ENCODE data around the gene NRP1. TPM values are rescaled to one million over a fixed set of nuclear protein-coding genes. Genes with fewer than 3 reads are reported as not detected.
A peak's percentile ranks its signal among the peaks of the same experiment; 100 is the strongest.

The NRP1 gene
- total and polyA plus RNA-seq, 2 donors (not counting 3 experiments of a cell fraction or from before 2014, with no cell fraction given) = 122 to 306 TPM

DNA sequence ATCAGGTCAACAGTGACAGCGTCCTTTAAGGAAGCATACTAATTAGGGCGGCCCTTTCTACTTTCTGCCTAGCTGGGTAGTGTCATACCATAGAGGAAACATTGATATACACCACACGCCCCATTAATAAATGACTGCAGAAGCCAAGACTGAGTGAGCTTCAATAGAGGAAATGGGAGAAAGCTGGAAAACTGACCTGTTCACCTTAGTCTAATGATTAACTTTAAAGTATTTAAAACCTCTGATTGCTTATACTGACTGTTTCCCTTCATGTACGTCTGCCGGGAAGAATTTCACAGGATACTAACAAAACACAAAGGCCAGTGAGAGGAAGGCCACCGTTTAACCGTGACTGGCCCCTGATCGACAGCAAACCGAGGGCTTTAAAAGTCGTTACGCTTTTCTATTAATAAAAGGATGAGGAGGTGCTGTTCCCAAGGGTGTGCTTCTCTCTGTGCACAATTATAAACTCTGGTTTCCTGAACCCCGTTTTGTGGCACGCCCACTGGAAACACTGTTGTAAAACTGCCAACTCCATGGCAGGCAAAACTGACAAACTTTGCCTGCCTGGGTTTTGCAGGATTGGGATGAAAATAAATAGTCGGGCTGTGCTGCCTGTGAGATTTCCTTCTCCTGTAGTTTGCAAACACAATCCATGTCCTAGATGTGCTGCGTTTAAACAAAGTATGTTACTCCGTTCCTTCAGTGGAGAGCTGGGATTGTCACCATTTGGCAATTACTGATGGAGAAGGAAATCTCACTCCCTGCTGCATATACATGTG is 137.6 kb downstream of the NRP1 start:
- intact Hi-C loops (cut with micrococcal nuclease) (loop anchor here (1.0 to 10.0 kb wide), 4 partner anchors 20 to 1328 kb away; no protein-coding TSS in a partner anchor), dilution Hi-C loops (cut with MboI; ENCODE audit: extremely low pct_ligation_motif_present, low sequenced_read_pairs) (no loop called here)
- Histone ChIP-seq H3K79me2 (ENCODE audit: control insufficient read depth, insufficient read depth, low read length) (peaks cover 3% of the 10 kb centered on the region), H3K27me3 (ENCODE audit: control insufficient read depth in 2 of 2, insufficient read depth in 2 of 2, low read length in 2 of 2) (no peaks in the 10 kb centered on the region), H3K9me1 (replicated peaks; ENCODE audit: control insufficient read depth, extremely low read depth, insufficient read depth, low read length) (no peaks in the 10 kb centered on the region), H3K36me3 (ENCODE audit: control insufficient read depth in 2 of 2, extremely low read depth in 1 of 2, insufficient read depth in 2 of 2, low read length in 2 of 2) (peaks cover 11 to 43% of the 10 kb centered on the region in 2 experiments), H3K4me3 (replicated peaks in 1 of 3; ENCODE audit: insufficient read depth in 1 of 3, low read depth in 1 of 3, low read length in 3 of 3) (peak overlapping the region in 1 of 3 experiments; percentile 2), H3K27ac (ENCODE audit: insufficient read depth, low read depth, low read length) (peak overlapping the region; percentile 78), H3K4me1 (ENCODE audit: control insufficient read depth, extremely low read depth, insufficient read depth, low read length) (peaks cover 66% of the 10 kb centered on the region), H2AFZ (ENCODE audit: low read depth, low read length) (no peak overlapping the region), H4K20me1 (replicated peaks; ENCODE audit: control insufficient read depth, extremely low read depth, insufficient read depth, low read length) (no peaks in the 10 kb centered on the region), H3K4me2 (ENCODE audit: insufficient read depth, low read length) (peak overlapping the region; percentile 82), H3K9me3 (replicated peaks; ENCODE audit: control insufficient read depth, insufficient read depth, low read length) (no peaks in the 10 kb centered on the region), H3K9ac (replicated peaks; ENCODE audit: extremely low read depth, insufficient read depth, low read length) (peak overlapping the region; percentile 58)
- TF ChIP-seq POLR2A (IDR thresholded peaks at IDR 0.05; ENCODE audit: low read depth, low read length) (no peak), MYC (IDR thresholded peaks at IDR 0.05; ENCODE audit: low read depth, low read length) (no peak), EZH2 (IDR thresholded peaks at IDR 0.05; ENCODE audit: borderline replicate concordance, low read depth, low read length, severe bottlenecking) (no peak), GATA2 (IDR thresholded peaks at IDR 0.05; ENCODE audit: insufficient read depth, insufficient read length, low read depth, low read length) (peak; percentile 47), POLR2AphosphoS5 (IDR thresholded peaks at IDR 0.05; ENCODE audit: insufficient read depth, low read depth, low read length) (peak; percentile 61), JUN (IDR thresholded peaks at IDR 0.05; ENCODE audit: borderline replicate concordance, insufficient read depth, insufficient read length, low read depth) (peak; percentile 47), FOS (IDR thresholded peaks at IDR 0.05; ENCODE audit: borderline replicate concordance, insufficient read depth, low read length) (peak; percentile 41)
- TF ChIP-seq, protein P1, sequence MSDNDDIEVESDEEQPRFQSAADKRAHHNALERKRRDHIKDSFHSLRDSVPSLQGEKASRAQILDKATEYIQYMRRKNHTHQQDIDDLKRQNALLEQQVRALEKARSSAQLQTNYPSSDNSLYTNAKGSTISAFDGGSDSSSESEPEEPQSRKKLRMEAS (IDR thresholded peaks at IDR 0.05; ENCODE audit: insufficient read depth, insufficient read length) = no peak
- TF ChIP-seq, protein P2, sequence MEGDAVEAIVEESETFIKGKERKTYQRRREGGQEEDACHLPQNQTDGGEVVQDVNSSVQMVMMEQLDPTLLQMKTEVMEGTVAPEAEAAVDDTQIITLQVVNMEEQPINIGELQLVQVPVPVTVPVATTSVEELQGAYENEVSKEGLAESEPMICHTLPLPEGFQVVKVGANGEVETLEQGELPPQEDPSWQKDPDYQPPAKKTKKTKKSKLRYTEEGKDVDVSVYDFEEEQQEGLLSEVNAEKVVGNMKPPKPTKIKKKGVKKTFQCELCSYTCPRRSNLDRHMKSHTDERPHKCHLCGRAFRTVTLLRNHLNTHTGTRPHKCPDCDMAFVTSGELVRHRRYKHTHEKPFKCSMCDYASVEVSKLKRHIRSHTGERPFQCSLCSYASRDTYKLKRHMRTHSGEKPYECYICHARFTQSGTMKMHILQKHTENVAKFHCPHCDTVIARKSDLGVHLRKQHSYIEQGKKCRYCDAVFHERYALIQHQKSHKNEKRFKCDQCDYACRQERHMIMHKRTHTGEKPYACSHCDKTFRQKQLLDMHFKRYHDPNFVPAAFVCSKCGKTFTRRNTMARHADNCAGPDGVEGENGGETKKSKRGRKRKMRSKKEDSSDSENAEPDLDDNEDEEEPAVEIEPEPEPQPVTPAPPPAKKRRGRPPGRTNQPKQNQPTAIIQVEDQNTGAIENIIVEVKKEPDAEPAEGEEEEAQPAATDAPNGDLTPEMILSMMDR (IDR thresholded peaks at IDR 0.05; ENCODE audit: extremely low read depth in 1 of 2, insufficient read depth in 1 of 2, low read depth in 1 of 2, low read length in 2 of 2) = no peak
- FAIRE-seq (peak; percentile 82), DNase-seq (ENCODE audit: low read depth, low spot score) (peak; percentile 93)
- CTCF ChIA-PET = interaction anchor here (1.1 to 1.6 kb wide), 4 partner anchors 75 to 138 kb away, joined by 3 to 5 read pairs (median 3); partner anchors contain the start of gene NRP1
- POLR2A ChIA-PET = interaction anchor here (1.0 kb wide), 1 partner anchor 56 kb away, joined by 3 read pairs; no protein-coding TSS in a partner anchor
- BruUV-seq (replicated peaks) = no TSS peak

Measured in endothelial cell of umbilical vein (primary cell).